Astrocyte of the spinal cord (primary cell): Measurements from ENCODE around the gene TIMM9.

ENCODE experiments used
- DNase-seq: peaks from one replicate; pipeline ENCODE4 v3.0.0; 2011; ENCODE audit warnings: low read depth, low spot score
- H3K4me3 ChIP-seq: 2 replicates; pipeline ENCODE4 v1.5.1; 2011; ENCODE audit warnings: low read depth, mild to moderate bottlenecking, low read length, moderate library complexity
- in situ Hi-C: cut with HindIII; loops from 2 replicates; pipeline ENCODE4 v1.10.0; 2017; ENCODE audit warnings: low sequenced_read_pairs
- TF ChIP-seq, protein P1 (sequence below): IDR thresholded peaks from 2 replicates; pipeline ENCODE4 v1.5.1; 2012; ENCODE audit warnings: low read depth, mild to moderate bottlenecking, low read length, inconsistent platforms

Gene TIMM9

GRCh38 chr14:58427281-58428117, at the start of gene TIMM9, which contains the start of gene KIAA0586:
Gene TIMM9, minus strand, starts transcription at chr14:58427531. Its CDS starts 15,586 bp downstream, at chr14:58411945.
Gene KIAA0586, plus strand, starts transcription at chr14:58427719. Its CDS starts 546 bp downstream, at chr14:58428265.
- TF ChIP-seq, protein P1, sequence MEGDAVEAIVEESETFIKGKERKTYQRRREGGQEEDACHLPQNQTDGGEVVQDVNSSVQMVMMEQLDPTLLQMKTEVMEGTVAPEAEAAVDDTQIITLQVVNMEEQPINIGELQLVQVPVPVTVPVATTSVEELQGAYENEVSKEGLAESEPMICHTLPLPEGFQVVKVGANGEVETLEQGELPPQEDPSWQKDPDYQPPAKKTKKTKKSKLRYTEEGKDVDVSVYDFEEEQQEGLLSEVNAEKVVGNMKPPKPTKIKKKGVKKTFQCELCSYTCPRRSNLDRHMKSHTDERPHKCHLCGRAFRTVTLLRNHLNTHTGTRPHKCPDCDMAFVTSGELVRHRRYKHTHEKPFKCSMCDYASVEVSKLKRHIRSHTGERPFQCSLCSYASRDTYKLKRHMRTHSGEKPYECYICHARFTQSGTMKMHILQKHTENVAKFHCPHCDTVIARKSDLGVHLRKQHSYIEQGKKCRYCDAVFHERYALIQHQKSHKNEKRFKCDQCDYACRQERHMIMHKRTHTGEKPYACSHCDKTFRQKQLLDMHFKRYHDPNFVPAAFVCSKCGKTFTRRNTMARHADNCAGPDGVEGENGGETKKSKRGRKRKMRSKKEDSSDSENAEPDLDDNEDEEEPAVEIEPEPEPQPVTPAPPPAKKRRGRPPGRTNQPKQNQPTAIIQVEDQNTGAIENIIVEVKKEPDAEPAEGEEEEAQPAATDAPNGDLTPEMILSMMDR, result no peak
- DNase-seq, result peak; percentile 99
- H3K4me3 ChIP-seq, result peak within 1 kb of the TSS; percentile 76
- in situ Hi-C loops, result no loop called here

GRCh38 chr14:58476320-58476719, 49.0 kb upstream of the TIMM9 start:
- no peak overlapping the region for H3K4me3 ChIP-seq
- TF ChIP-seq, protein P1, result no peak
- DNase-seq, result no peak
- in situ Hi-C loops, result no loop called here

- no peak overlapping the region for H3K4me3 ChIP-seq
- no peak for DNase-seq
- in situ Hi-C loops, result no loop called here
- TF ChIP-seq, protein P1, result no peak
These were observed 42.0 kb upstream of the TIMM9 start for GRCh38 chr14:58469309-58469708.

GRCh38 chr14:58467575-58467974, 40.2 kb upstream of the TIMM9 start:
- H3K4me3 ChIP-seq, result no peak overlapping the region
- in situ Hi-C loops, result no loop called here
- TF ChIP-seq, protein P1, result no peak

DNA sequence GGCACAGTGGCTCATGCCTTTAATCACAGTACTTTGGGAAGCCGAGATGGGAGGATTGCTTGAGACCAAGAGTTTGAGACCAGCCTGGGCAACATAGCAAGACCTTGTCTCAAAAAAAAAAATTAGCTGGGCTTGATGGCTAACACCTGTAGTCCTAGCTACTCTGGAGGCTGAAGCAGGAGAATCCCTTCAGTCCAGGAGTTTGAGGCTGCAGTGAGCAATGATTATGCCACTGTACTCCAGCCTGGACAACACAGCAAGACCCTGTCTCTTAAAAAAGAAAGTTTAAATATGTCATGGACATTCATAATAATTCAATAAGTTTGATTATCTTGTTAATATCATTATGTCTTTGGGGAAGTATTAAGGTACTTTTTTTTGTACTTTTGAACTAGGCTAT, 39.1 kb upstream of the TIMM9 start:
- in situ Hi-C loops, result no loop called here
- no peak overlapping the region for H3K4me3 ChIP-seq
- no peak for DNase-seq
- TF ChIP-seq, protein P1, result no peak

More at GRCh38 chr14:58467575-58467974, 40.2 kb upstream of the TIMM9 start:
- DNase-seq, result no peak

- TF ChIP-seq, protein P1, result no peak
- peak; percentile 35 for DNase-seq
- in situ Hi-C loops, result no loop called here
- H3K4me3 ChIP-seq, result no peak overlapping the region
These were observed 38.1 kb upstream of the TIMM9 start for GRCh38 chr14:58465421-58465820.
